Chondrocyte (in vitro differentiated cells): ENCODE results near the gene WDR55. TPM values are rescaled to one million over a fixed set of nuclear protein-coding genes. Genes with fewer than 3 reads are reported as not detected.
"Not testable (repeated sequence)": the region's sequence is repeated elsewhere in the genome, so short reads cannot be mapped to it uniquely, and the experiment has no call there.

Experiments used
- DNase-seq: peaks from one replicate; pipeline ENCODE4 v3.0.0; 2021; ENCODE audit warnings: mixed read lengths, low spot score
- H3K27ac Mint-ChIP-seq: one replicate; pipeline ENCODE4 v1.8.0; 2021; ENCODE audit warnings: mild to moderate bottlenecking, moderate library complexity, mixed read lengths; ENCODE audit not compliant: unreplicated experiment
- H3K27me3 Mint-ChIP-seq: 2 replicates; pipeline ENCODE4 v1.8.0; 2021; ENCODE audit warnings: low read depth, mixed read lengths
- H3K36me3 Mint-ChIP-seq: 2 replicates; pipeline ENCODE4 v1.8.0; 2021; ENCODE audit warnings: low read depth, mixed read lengths
- H3K4me1 Mint-ChIP-seq: 2 replicates; pipeline ENCODE4 v1.8.0; 2021; ENCODE audit warnings: low read depth, mild to moderate bottlenecking, mixed read lengths
- H3K4me3 Mint-ChIP-seq: one replicate; pipeline ENCODE4 v1.8.0; 2021; ENCODE audit warnings: mild to moderate bottlenecking, moderate library complexity, mixed read lengths; ENCODE audit not compliant: unreplicated experiment
- H3K9me3 Mint-ChIP-seq: 2 replicates; pipeline ENCODE4 v1.8.0; 2021; ENCODE audit warnings: low read depth, mixed read lengths
- microRNA-seq: library from miRNA; unstranded; fragments of <30 nt; microRNA quantifications from one replicate; pipeline ENCODE4 v1.2.0, GENCODE V29; 2020; ENCODE audit warnings: borderline number of aligned reads
- total RNA-seq: library from RNA; stranded (reverse); gene quantifications from 3 replicates; pipeline ENCODE4 v1.2.1, GENCODE V29; 2021
- TF ChIP-seq, protein P1 (sequence below): fragments of 200-600 bp; sonication (generic); IDR thresholded peaks from 2 replicates; pipeline ENCODE4 v1.5.0; 2021; ENCODE audit warnings: antibody characterized with exemption, mild to moderate bottlenecking, moderate library complexity

Gene WDR55
- total RNA-seq, 1 donor from 2014 or later: 24.5 TPM

DNA sequence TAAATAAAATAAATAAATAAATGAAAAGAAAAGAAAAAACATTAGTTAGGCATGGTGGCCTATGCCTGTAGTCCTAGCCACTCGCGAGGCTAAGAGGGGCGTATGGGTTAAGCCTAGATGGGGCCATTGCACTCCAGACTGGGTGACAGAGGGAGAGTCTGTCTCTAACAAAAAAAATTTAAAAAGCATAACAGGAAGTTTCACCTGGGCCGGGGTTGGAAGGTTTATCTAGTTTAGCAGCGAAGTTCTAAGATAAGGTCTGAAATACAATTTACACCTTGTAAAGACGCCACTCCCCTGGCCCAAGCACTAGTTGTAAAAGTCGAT is 53.5 kb downstream of the WDR55 start:
- Mint-ChIP-seq H3K36me3 (no peaks in the 10 kb centered on the region), H3K27ac (peak overlapping the region; percentile 84), H3K27me3 (no peaks in the 10 kb centered on the region)

DNA sequence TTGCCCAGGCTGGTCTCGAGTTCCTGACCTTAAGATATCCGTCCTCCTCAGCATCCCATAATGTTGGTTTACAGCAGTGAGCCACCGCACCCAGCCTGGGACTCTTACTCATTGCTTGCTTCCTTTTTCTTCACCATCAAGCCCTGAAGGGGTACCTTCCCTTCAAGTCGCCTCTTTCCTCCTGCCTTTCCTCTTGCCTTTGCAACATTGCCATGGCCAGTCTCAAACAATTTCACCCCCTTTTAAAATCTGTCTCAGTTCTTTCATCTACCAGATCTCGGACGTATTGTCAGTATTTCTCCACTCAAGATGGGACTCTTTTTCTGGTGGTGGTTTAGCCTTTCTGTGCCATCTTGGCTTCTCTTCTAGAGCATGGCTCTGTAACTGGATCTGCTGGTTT is 56.0 kb downstream of the WDR55 start:
- not testable (repeated sequence) for H3K4me1 Mint-ChIP-seq, H3K36me3 Mint-ChIP-seq, H3K27me3 Mint-ChIP-seq, H3K27ac Mint-ChIP-seq, DNase-seq, H3K4me3 Mint-ChIP-seq, H3K9me3 Mint-ChIP-seq

More for the DNA sequence above, 53.5 kb downstream of the WDR55 start:
- DNase-seq: no peak
- Mint-ChIP-seq H3K9me3 (no peaks in the 10 kb centered on the region), H3K4me3 (peak overlapping the region; percentile 54), H3K4me1 (peaks cover 7% of the 10 kb centered on the region)
- TF ChIP-seq, protein P1, sequence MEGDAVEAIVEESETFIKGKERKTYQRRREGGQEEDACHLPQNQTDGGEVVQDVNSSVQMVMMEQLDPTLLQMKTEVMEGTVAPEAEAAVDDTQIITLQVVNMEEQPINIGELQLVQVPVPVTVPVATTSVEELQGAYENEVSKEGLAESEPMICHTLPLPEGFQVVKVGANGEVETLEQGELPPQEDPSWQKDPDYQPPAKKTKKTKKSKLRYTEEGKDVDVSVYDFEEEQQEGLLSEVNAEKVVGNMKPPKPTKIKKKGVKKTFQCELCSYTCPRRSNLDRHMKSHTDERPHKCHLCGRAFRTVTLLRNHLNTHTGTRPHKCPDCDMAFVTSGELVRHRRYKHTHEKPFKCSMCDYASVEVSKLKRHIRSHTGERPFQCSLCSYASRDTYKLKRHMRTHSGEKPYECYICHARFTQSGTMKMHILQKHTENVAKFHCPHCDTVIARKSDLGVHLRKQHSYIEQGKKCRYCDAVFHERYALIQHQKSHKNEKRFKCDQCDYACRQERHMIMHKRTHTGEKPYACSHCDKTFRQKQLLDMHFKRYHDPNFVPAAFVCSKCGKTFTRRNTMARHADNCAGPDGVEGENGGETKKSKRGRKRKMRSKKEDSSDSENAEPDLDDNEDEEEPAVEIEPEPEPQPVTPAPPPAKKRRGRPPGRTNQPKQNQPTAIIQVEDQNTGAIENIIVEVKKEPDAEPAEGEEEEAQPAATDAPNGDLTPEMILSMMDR: no peak

DNA sequence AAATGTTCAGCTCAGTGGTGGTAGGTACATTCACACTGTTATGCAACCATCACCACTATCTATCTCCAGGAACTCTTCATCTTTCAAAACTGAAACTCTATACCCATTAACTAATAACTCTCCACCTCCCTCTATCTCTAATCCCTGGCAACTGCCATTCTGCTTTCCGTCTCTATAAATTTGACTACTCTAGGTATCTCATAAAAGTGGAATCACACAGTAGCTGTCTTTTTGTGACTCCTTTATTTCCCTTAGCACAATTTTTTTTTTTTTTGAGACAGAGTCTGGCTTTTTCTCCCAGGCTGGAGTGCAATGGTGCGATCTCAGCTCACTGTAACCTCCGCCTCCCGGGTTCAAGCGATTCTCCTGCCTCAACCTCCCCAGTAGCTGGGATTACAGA is 56.7 kb downstream of the WDR55 start:
- peaks cover 16% of the 10 kb centered on the region for H3K4me1 Mint-ChIP-seq
- not testable (repeated sequence) for H3K36me3 Mint-ChIP-seq, H3K27ac Mint-ChIP-seq, H3K27me3 Mint-ChIP-seq, H3K9me3 Mint-ChIP-seq, DNase-seq, H3K4me3 Mint-ChIP-seq

Small RNA genes within 50 kb of the gene (microRNA-seq; reads per million reads assigned to microRNA genes)
- gene MIR3655: not detected

Other genes starting within 250 kb of the WDR55 start
- gene EIF4EBP3, start 117.2 kb upstream of the WDR55 start, total RNA-seq: 5.6 to 6.2 TPM (median 6.0 TPM) in 3 replicates
- gene SRA1, start 107.4 kb upstream of the WDR55 start, total RNA-seq: 46.5 to 50.4 TPM (median 50.3 TPM) in 3 replicates
- 39.0 to 47.0 TPM (median 42.3 TPM) in 3 replicates for gene APBB3, start 100.3 kb upstream of the WDR55 start, total RNA-seq
- 74.3 to 99.4 TPM (median 79.2 TPM) in 3 replicates for gene SLC35A4, start 100.1 kb upstream of the WDR55 start, total RNA-seq
- gene CD14, start 31.7 kb upstream of the WDR55 start, total RNA-seq: not detected in 3 replicates
- gene TMCO6, start 25.5 kb upstream of the WDR55 start, total RNA-seq: 4.9 to 7.4 TPM (median 6.6 TPM) in 3 replicates
- 41.2 to 50.5 TPM (median 43.4 TPM) in 3 replicates for gene NDUFA2, start 17.3 kb upstream of the WDR55 start, total RNA-seq
- 56.6 to 81.4 TPM (median 59.7 TPM) in 3 replicates for gene IK, start 17.1 kb upstream of the WDR55 start, total RNA-seq
- 1.3 to 1.5 TPM (median 1.3 TPM) in 3 replicates for gene DND1, start 8.7 kb downstream of the WDR55 start, total RNA-seq
- 62.9 to 83.4 TPM (median 67.5 TPM) in 3 replicates for gene HARS1, start 26.5 kb downstream of the WDR55 start, total RNA-seq
- 22.8 to 27.4 TPM (median 22.8 TPM) in 3 replicates for gene HARS2, start 26.6 kb downstream of the WDR55 start, total RNA-seq
- 37.0 to 50.3 TPM (median 39.2 TPM) in 3 replicates for gene ZMAT2, start 35.5 kb downstream of the WDR55 start, total RNA-seq
- not detected in 3 replicates for gene PCDHA1, start 121.2 kb downstream of the WDR55 start, total RNA-seq
- 0.75 to 1.2 TPM (median 0.77 TPM) in 3 replicates for gene PCDHA2, start 129.9 kb downstream of the WDR55 start, total RNA-seq
- 0.19 to 0.28 TPM (median 0.20 TPM) in 3 replicates for gene PCDHA3, start 136.2 kb downstream of the WDR55 start, total RNA-seq
- 7.1 to 11.1 TPM (median 8.3 TPM) in 3 replicates for gene PCDHA4, start 142.2 kb downstream of the WDR55 start, total RNA-seq
- gene PCDHA5, start 156.7 kb downstream of the WDR55 start, total RNA-seq: 0.32 to 0.99 TPM (median 0.62 TPM) in 3 replicates
- gene PCDHA6, start 163.1 kb downstream of the WDR55 start, total RNA-seq: 20.5 to 23.5 TPM (median 20.6 TPM) in 3 replicates
- gene PCDHA7, start 169.4 kb downstream of the WDR55 start, total RNA-seq: 1.4 to 1.9 TPM (median 1.5 TPM) in 3 replicates
- 0.97 to 2.4 TPM (median 1.1 TPM) in 3 replicates for gene PCDHA8, start 176.3 kb downstream of the WDR55 start, total RNA-seq
- 1.2 to 2.0 TPM (median 1.3 TPM) in 3 replicates for gene PCDHA9, start 183.5 kb downstream of the WDR55 start, total RNA-seq
- 6.7 to 21.2 TPM (median 20.5 TPM) in 3 replicates for gene PCDHA10, start 191.0 kb downstream of the WDR55 start, total RNA-seq
- 6.0 to 10.7 TPM (median 6.1 TPM) in 3 replicates for gene PCDHA11, start 204.1 kb downstream of the WDR55 start, total RNA-seq
- gene PCDHA12, start 210.4 kb downstream of the WDR55 start, total RNA-seq: 15.9 to 23.6 TPM (median 23.0 TPM) in 3 replicates
- 1.1 to 2.0 TPM (median 1.3 TPM) in 3 replicates for gene PCDHA13, start 217.2 kb downstream of the WDR55 start, total RNA-seq